Endodermal cell (in vitro differentiated cells): ENCODE results near the gene CTNND2. TPM values are rescaled to one million over a fixed set of nuclear protein-coding genes. Genes with fewer than 3 reads are reported as not detected.

Experiments
- DNase-seq: peaks from one replicate; pipeline ENCODE4 v3.0.0-alpha.2; 2017
- H3K27ac ChIP-seq: 2 replicates; pipeline ENCODE4 v1.5.1; 2013; ENCODE audit warnings: mild to moderate bottlenecking, low read depth, low read length, moderate library complexity
- H3K27me3 ChIP-seq: 2 replicates; pipeline ENCODE4 v1.6.1; 2013; ENCODE audit warnings: mild to moderate bottlenecking, low read length, moderate library complexity; ENCODE audit not compliant: insufficient read depth, control insufficient read depth, poor library complexity, severe bottlenecking
- H3K36me3 ChIP-seq: 2 replicates; pipeline ENCODE4 v1.7.0; 2013; ENCODE audit warnings: mild to moderate bottlenecking, low read length, moderate library complexity; ENCODE audit not compliant: control insufficient read depth, insufficient read depth
- H3K4me1 ChIP-seq: one replicate; pipeline ENCODE4 v1.7.0; 2013; ENCODE audit warnings: low read length; ENCODE audit not compliant: control insufficient read depth, insufficient read depth
- H3K4me3 ChIP-seq: 2 replicates; pipeline ENCODE4 v1.5.1; 2013; ENCODE audit warnings: mild to moderate bottlenecking, low read length, moderate library complexity
- H3K9ac ChIP-seq: 2 replicates; pipeline ENCODE4 v1.6.1; 2013; ENCODE audit warnings: mild to moderate bottlenecking, low read length, moderate library complexity; ENCODE audit not compliant: poor library complexity, severe bottlenecking; ENCODE audit errors: extremely low read depth
- H3K9me3 ChIP-seq: 2 replicates; pipeline ENCODE4 v1.6.1; 2013; ENCODE audit warnings: mild to moderate bottlenecking, low read length, moderate library complexity; ENCODE audit not compliant: control insufficient read depth
- H3K27ac Mint-ChIP-seq: 2 replicates; pipeline ENCODE4 v1.8.0; 2020; ENCODE audit warnings: mixed read lengths
- H3K27me3 Mint-ChIP-seq: 2 replicates; pipeline ENCODE4 v1.8.0; 2021; ENCODE audit warnings: mild to moderate bottlenecking, mixed read lengths; ENCODE audit not compliant: insufficient read depth
- H3K36me3 Mint-ChIP-seq: 2 replicates; pipeline ENCODE4 v1.8.0; 2020; ENCODE audit warnings: low read depth, mixed read lengths
- H3K4me1 Mint-ChIP-seq: 2 replicates; pipeline ENCODE4 v1.8.0; 2020; ENCODE audit warnings: mixed read lengths
- H3K4me3 Mint-ChIP-seq: 2 replicates; pipeline ENCODE4 v1.8.0; 2020; ENCODE audit warnings: mild to moderate bottlenecking, moderate library complexity, mixed read lengths
- H3K9me3 Mint-ChIP-seq: 2 replicates; pipeline ENCODE4 v1.8.0; 2020; ENCODE audit warnings: mild to moderate bottlenecking, mixed read lengths
- CTCF ChIP-seq: fragments of 200-600 bp; sonication (generic); conservative IDR thresholded peaks from 2 replicates; pipeline ENCODE4 v1.5.0; 2021; ENCODE audit warnings: antibody characterized with exemption, mild to moderate bottlenecking
- whole genome bisulfite sequencing, 2 experiments: methylation state at CpG; one replicate each; pipeline versions ENCODE4 v1.1.5 to v1.1.7; 2013; ENCODE audit warnings: missing lambda C conversion rate in 2 of 2, mixed read lengths in 1 of 2; ENCODE audit not compliant: insufficient coverage in 1 of 2, insufficient read length in 1 of 2; 5-methylcytosine and 5-hydroxymethylcytosine counted together
- total RNA-seq, 2 donors: library from RNA; stranded (reverse); fragmentation: NEBNext Ultra II Directional in 1 of 2; extraction: Animal tissue kit (Norgen Biotek cat#: 25700) in 1 of 2; gene quantifications; 2 replicates in 1 of 2; 3 replicates in 1 of 2; pipeline ENCODE4 v1.2.1, GENCODE V29; 2021

The CTNND2 gene
- total RNA-seq, 2 donors from 2014 or later: 6.5 to 10.3 TPM

- no peak overlapping the region for H3K27ac Mint-ChIP-seq
- peaks cover 2% of the 10 kb centered on the region for H3K27me3 Mint-ChIP-seq
- H3K36me3 ChIP-seq: no peaks in the 10 kb centered on the region
- H3K9me3 ChIP-seq: no peaks in the 10 kb centered on the region
- H3K27ac ChIP-seq: no peak overlapping the region
- no peaks in the 10 kb centered on the region for H3K4me1 ChIP-seq
- H3K4me3 Mint-ChIP-seq: no peak overlapping the region
- H3K9ac ChIP-seq: no peak overlapping the region
- H3K4me1 Mint-ChIP-seq: peaks cover 22% of the 10 kb centered on the region
- no peak for TF ChIP-seq CTCF
- H3K27me3 ChIP-seq: no peaks in the 10 kb centered on the region
- H3K36me3 Mint-ChIP-seq: no peaks in the 10 kb centered on the region
- no peaks in the 10 kb centered on the region for H3K9me3 Mint-ChIP-seq
- H3K4me3 ChIP-seq: no peak overlapping the region
- 88 to 93% methylated on average over 4 to 5 of the region's 5 CpGs for WGBS, 2 experiments
- no peak for DNase-seq
Observed at GRCh38 chr5:11043881-11044280, 860.4 kb downstream of the CTNND2 start.

GRCh38 chr5:11040345-11040744, 863.9 kb downstream of the CTNND2 start:
- no peak overlapping the region for H3K9ac ChIP-seq
- WGBS, 2 experiments: 100% methylated on average over 1 of the region's 1 CpG; no CpG with 5 or more reads in 1 of the 2 experiments
- Mint-ChIP-seq H3K27me3 (peaks cover under 1% of the 10 kb centered on the region), H3K4me3 (no peak overlapping the region), H3K9me3 (no peaks in the 10 kb centered on the region), H3K27ac (no peak overlapping the region), H3K36me3 (no peaks in the 10 kb centered on the region), H3K4me1 (peaks cover 19% of the 10 kb centered on the region)
- H3K9me3 ChIP-seq: no peaks in the 10 kb centered on the region
- H3K27me3 ChIP-seq: no peaks in the 10 kb centered on the region
- H3K36me3 ChIP-seq: no peaks in the 10 kb centered on the region
- no peak overlapping the region for H3K27ac ChIP-seq
- no peak for DNase-seq
- TF ChIP-seq CTCF: no peak
- H3K4me1 ChIP-seq: no peaks in the 10 kb centered on the region
- H3K4me3 ChIP-seq: no peak overlapping the region

GRCh38 chr5:11038772-11039171, 865.5 kb downstream of the CTNND2 start:
- H3K36me3 Mint-ChIP-seq: no peaks in the 10 kb centered on the region
- H3K27me3 Mint-ChIP-seq: no peaks in the 10 kb centered on the region
- Histone ChIP-seq H3K36me3 (no peaks in the 10 kb centered on the region), H3K4me1 (no peaks in the 10 kb centered on the region), H3K27ac (no peak overlapping the region), H3K9ac (no peak overlapping the region), H3K27me3 (no peaks in the 10 kb centered on the region), H3K4me3 (no peak overlapping the region), H3K9me3 (no peaks in the 10 kb centered on the region)
- WGBS, 2 experiments: 70 to 77% methylated on average over 2 to 3 of the region's 3 CpGs
- no peak for DNase-seq
- no peak for TF ChIP-seq CTCF
- no peak overlapping the region for H3K4me3 Mint-ChIP-seq
- H3K27ac Mint-ChIP-seq: no peak overlapping the region
- no peaks in the 10 kb centered on the region for H3K9me3 Mint-ChIP-seq
- peaks cover 28% of the 10 kb centered on the region for H3K4me1 Mint-ChIP-seq
